Keratinocyte (primary cell): ENCODE results near the gene EPHX1.

Experiments
- CTCF ChIP-seq, 3 experiments: IDR thresholded peaks in 1 of 3; conservative IDR thresholded peaks in 1 of 3; optimal IDR thresholded peaks in 1 of 3; 2 replicates in 2 of 3; 3 replicates in 1 of 3; pipeline versions ENCODE3 to v1.5.1; 2011; ENCODE audit warnings: low read length in 3 of 3, mild to moderate bottlenecking in 3 of 3, moderate library complexity in 2 of 3, control low read depth in 1 of 3, inconsistent platforms in 1 of 3; ENCODE audit not compliant: insufficient read depth in 2 of 3; ENCODE audit errors: extremely low read depth in 1 of 3
- EZH2 ChIP-seq: IDR thresholded peaks from one replicate; pipeline ENCODE4 v1.6.1; 2012; ENCODE audit warnings: inconsistent platforms, mild to moderate bottlenecking, low read length, moderate library complexity

- TF ChIP-seq CTCF (optimal IDR thresholded peaks at IDR 0.05 in 1 of 3, IDR thresholded peaks at IDR 0.05 in 1 of 3, conservative IDR thresholded peaks at IDR 0.05 in 1 of 3; ENCODE audit: extremely low read depth in 1 of 3, insufficient read depth in 2 of 3, low read length in 3 of 3) (no peak), EZH2 (no peak)
Measured at GRCh38 chr1:225868631-225869330, 58.9 kb downstream of the EPHX1 start.
